Testis (tissue), 3 donors: ENCODE measurements around the gene ANXA2R. TPM values are rescaled to one million over a fixed set of nuclear protein-coding genes. Genes with fewer than 3 reads are reported as not detected.
"Not testable (repeated sequence)": the region's sequence is repeated elsewhere in the genome, so short reads cannot be mapped to it uniquely, and the experiment has no call there.

Source experiments
- DNase-seq: peaks from one replicate; pipeline ENCODE4 v3.0.0-alpha.2; 2019
- H3K27ac ChIP-seq, 2 donors: fragments of 200-600 bp; sonication (generic); one replicate each; pipeline ENCODE4 v1.5.1; 2019
- H3K27me3 ChIP-seq: fragments of 200-600 bp; sonication (generic); one replicate; pipeline ENCODE4 v1.5.1; 2019
- H3K36me3 ChIP-seq: fragments of 200-600 bp; sonication (generic); one replicate; pipeline ENCODE4 v1.5.1; 2017; ENCODE audit warnings: low read depth; ENCODE audit errors: missing control alignments
- H3K4me1 ChIP-seq: fragments of 200-600 bp; sonication (generic); one replicate; pipeline ENCODE4 v1.5.1; 2019
- H3K4me3 ChIP-seq, 2 donors: fragments of 200-600 bp; sonication (generic); one replicate each; pipeline ENCODE4 v1.5.1; 2017 to 2019
- H3K9me3 ChIP-seq: fragments of 200-600 bp; sonication (generic); one replicate; pipeline ENCODE4 v1.5.1; 2017
- POLR2A ChIP-seq: fragments of 450-650 bp; IDR thresholded peaks from one replicate; pipeline ENCODE4 v1.6.1; 2017; ENCODE audit warnings: antibody characterized with exemption, mild to moderate bottlenecking, moderate library complexity
- WGBS, 2 donors: methylation state at CpG; one replicate each; pipeline ENCODE4 v1.1.5; 2018; 5-methylcytosine and 5-hydroxymethylcytosine counted together
- intact Hi-C: fragments of 100-400 bp; cut with DNase I; formaldehyde crosslinking; loops from one replicate; pipeline ENCODE4 v1.15.1; 2023; ENCODE audit warnings: low total_unique reads
- polyA plus RNA-seq: library from polyadenylated mRNA; stranded (reverse); fragments of 350-450 nt; fragmentation: Illumina TruSeq; extraction: RNeasy Lipid Tissue Mini Kit (QIAGEN cat#74804); gene quantifications from one replicate; pipeline ENCODE4 v1.2.3, GENCODE V29; 2014; ENCODE audit warnings: low read depth, low replicate concordance; ENCODE audit not compliant: insufficient read depth
- total RNA-seq, 2 donors: library from RNA; depleted of rRNA; stranded (reverse); fragments of >200 nt; gene quantifications; one replicate each; pipeline ENCODE4 v1.2.3, GENCODE V29; 2016
- TF ChIP-seq, protein P1 (sequence below), 3 experiments: fragments of 450-650 bp in 2 of 3; fragments of 200-600 bp in 1 of 3; sonication (generic) in 1 of 3; IDR thresholded peaks; one replicate each; pipeline ENCODE4 v1.5.1; 2016 to 2019; ENCODE audit warnings: antibody characterized with exemption in 3 of 3, mild to moderate bottlenecking in 2 of 3, moderate library complexity in 1 of 3

The ANXA2R gene
- total and polyA plus RNA-seq, 3 donors from 2014 or later = 1.6 to 10.2 (median 5.1) TPM

DNA sequence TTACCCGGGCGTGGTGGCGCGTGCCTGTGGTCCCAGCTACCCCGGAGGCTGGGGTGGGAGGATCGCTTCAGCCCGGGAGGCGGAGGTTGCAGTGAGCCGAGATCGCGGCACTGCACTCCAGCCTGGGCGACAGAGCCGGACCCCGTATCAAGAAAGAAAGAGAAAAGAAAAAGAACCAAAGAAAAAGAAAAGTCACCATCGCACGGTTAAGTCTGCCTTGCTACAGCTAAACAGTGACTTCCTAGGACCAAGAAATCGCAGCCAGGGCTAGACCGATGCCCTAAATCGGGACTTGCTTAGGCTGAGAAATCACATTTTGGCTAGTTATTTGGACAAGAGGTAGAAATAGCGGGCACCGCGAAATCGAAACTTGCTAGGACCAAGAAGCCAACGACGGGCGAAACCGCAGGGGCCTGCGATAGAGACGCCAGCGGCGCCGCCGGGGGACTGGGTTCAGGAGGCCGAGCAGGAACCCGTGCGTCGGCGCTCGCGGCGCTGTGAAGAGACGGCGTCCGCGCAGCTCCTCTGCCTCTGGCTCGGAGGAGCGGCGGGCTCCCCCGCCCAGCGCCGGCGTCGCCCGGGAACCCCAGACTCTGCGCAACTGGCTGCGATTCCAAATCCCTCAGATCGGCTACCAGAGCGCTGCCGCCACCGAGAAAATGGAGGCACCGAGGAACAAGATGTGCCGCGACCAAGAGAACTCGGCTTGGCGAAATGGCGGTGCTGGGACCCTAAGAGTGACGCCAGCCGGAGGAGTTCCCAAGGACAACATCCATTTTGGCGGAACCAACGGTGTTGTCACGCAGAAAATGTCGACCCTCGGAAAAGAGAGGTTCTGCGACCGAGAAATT is 26.1 kb upstream of the ANXA2R start:
- H3K27ac ChIP-seq = peak overlapping the region; percentile 98 to 100
- 0% methylated on average over 50 to 66 of the region's 75 CpGs for WGBS, 2 donors

DNA sequence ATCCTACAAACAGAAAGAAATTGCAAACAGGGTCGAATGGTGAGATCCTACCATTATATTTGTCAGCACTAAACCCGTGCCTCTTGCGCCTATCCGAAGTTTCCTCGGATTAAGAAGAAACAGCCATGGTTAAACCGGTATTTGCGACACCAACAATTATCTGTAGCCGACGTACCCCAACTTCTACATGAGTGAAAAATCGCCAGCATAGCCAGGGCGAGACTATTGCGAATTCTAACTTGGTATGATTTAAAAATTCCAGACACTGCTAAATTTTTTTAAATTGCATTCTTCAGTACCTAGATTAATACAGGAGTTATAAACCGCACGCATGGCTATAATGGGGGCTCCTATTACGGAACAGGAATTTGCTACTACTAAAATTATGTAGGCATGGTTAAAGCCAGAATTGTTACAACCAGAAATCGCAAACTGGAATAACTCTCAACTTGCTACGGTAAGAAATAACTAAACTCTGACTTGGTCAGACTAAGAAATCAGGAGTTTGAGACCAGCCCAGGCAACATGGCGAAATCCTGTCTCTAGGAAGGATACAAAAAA is 25.3 kb upstream of the ANXA2R start:
- Histone ChIP-seq H3K4me3 (peak overlapping the region; percentile 83 to 90), H3K9me3 (no peaks in the 10 kb centered on the region), H3K27ac (peak overlapping the region; percentile 98 to 100), H3K36me3 (no peaks in the 10 kb centered on the region), H3K27me3 (no peaks in the 10 kb centered on the region), H3K4me1 (peaks cover 18% of the 10 kb centered on the region)
- DNase-seq = no peak
- intact Hi-C loops = loop anchor here (10.0 kb wide), 1 partner anchor 59 kb away; the partner anchor contains the start of gene ZNF131
- 1% methylated on average over 18 of the region's 18 CpGs for WGBS, 2 donors
- TF ChIP-seq POLR2A = no peak
- TF ChIP-seq, protein P1, sequence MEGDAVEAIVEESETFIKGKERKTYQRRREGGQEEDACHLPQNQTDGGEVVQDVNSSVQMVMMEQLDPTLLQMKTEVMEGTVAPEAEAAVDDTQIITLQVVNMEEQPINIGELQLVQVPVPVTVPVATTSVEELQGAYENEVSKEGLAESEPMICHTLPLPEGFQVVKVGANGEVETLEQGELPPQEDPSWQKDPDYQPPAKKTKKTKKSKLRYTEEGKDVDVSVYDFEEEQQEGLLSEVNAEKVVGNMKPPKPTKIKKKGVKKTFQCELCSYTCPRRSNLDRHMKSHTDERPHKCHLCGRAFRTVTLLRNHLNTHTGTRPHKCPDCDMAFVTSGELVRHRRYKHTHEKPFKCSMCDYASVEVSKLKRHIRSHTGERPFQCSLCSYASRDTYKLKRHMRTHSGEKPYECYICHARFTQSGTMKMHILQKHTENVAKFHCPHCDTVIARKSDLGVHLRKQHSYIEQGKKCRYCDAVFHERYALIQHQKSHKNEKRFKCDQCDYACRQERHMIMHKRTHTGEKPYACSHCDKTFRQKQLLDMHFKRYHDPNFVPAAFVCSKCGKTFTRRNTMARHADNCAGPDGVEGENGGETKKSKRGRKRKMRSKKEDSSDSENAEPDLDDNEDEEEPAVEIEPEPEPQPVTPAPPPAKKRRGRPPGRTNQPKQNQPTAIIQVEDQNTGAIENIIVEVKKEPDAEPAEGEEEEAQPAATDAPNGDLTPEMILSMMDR (IDR thresholded peaks at IDR 0.05) = no peak

More for the DNA sequence above, 26.1 kb upstream of the ANXA2R start:
- intact Hi-C loops = loop anchor here (10.0 kb wide), 1 partner anchor 59 kb away; the partner anchor contains the start of gene ZNF131
- Histone ChIP-seq H3K36me3 (no peaks in the 10 kb centered on the region), H3K4me1 (peaks cover 18% of the 10 kb centered on the region), H3K27me3 (no peaks in the 10 kb centered on the region), H3K4me3 (peak overlapping the region; percentile 83 to 90), H3K9me3 (no peaks in the 10 kb centered on the region)
- peak; percentile 82 for DNase-seq
- TF ChIP-seq POLR2A = no peak
- TF ChIP-seq, protein P1 (IDR thresholded peaks at IDR 0.05) = no peak

DNA sequence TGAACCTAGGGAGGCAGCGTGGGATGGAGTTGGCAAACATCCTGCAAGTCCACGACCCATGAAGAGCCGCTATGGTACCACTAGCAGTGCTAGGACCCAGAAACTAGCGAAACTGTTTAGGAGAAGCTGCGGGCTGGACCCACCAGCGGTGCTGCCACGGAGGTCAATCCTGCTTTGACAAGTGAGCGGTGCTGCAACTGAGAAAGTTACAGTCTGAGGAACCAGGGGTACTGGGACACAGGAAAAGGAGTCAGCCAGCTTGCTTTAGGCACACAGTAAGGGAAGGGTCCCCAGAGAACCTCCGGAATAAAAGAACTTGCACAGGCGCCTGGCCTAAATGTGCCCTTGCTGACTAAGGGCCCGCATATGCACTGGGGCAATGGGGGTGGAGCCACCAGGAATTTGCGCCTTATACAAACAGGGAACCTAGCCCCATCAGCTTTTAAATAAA is 23.6 kb upstream of the ANXA2R start:
- 65 to 73% methylated on average over 11 to 12 of the region's 12 CpGs for WGBS, 2 donors
- Histone ChIP-seq H3K36me3 (no peaks in the 10 kb centered on the region), H3K4me3 (peak overlapping the region; percentile 83 to 90), H3K27ac (peak overlapping the region; percentile 98 to 100), H3K4me1 (peaks cover 12% of the 10 kb centered on the region), H3K9me3 (no peaks in the 10 kb centered on the region), H3K27me3 (no peaks in the 10 kb centered on the region)
- TF ChIP-seq POLR2A = no peak
- TF ChIP-seq, protein P1 (IDR thresholded peaks at IDR 0.05) = no peak
- intact Hi-C loops = loop anchor here (10.0 kb wide), 1 partner anchor 61 kb away; the partner anchor contains the start of gene ZNF131
- DNase-seq = no peak

DNA sequence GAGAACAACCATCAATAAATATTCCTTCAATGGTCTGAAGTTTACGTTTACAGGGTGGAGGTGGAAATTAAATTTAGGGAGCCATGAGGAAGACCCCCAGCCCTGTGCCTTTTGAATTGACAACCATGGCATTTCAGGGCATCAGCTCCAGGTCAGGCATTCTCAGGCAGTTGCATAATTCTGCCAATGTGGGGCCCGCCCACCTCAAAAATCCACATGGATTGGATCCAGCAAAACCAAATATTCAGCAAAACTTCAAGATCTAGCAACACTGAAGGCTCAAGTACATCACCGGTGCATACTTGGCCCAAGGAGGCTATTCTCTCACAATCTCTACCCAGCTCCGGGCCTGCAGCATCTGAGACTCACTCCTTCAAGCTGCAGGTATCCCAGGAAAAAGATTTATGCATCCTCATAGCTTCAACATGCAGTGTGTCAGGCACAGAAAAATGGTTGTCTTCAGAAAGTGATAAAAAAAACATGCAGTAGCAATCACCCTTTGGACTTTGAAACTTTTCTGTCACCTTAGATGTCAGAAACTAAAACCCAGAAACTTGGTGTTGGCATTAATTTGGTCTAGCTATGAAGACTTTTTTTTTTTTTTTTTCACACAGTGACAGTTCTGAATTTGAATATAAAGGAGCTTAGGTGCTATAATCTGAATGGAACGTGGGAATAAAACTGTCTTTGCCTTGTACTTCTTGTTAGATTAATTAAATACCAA is 21.4 kb upstream of the ANXA2R start:
- DNase-seq = no peak
- H3K27ac ChIP-seq = no peak overlapping the region
- intact Hi-C loops = loop anchor here (10.0 kb wide), 1 partner anchor 63 kb away; the partner anchor contains the start of gene ZNF131

DNA sequence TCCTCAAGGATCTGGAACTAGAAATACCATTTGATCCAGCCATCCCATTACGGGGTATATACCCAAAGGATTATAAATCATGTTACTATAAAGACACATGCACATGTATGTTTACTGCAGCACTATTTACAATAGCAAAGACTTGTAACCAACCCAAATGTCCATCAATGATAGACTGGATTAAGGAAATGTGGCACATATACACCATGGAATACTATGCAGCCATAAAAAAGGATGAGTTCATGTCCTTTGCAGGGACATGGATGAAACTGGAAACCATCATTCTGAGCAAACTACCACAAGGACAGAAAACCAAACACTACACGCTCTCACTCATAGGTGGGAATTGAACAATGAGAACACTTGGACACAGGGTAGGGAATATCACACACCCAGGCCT is 19.9 kb upstream of the ANXA2R start:
- not testable (repeated sequence) for H3K27me3 ChIP-seq, H3K4me1 ChIP-seq, H3K36me3 ChIP-seq, H3K27ac ChIP-seq, DNase-seq, H3K4me3 ChIP-seq, H3K9me3 ChIP-seq
- 94 to 98% methylated on average over 2 of the region's 2 CpGs for WGBS, 2 donors
- intact Hi-C loops = loop anchor here (10.0 kb wide), 1 partner anchor 65 kb away; the partner anchor contains the start of gene ZNF131

More for the DNA sequence above, 21.4 kb upstream of the ANXA2R start:
- no peaks in the 10 kb centered on the region for H3K36me3 ChIP-seq
- no peaks in the 10 kb centered on the region for H3K9me3 ChIP-seq
- TF ChIP-seq POLR2A = no peak
- TF ChIP-seq, protein P1 (IDR thresholded peaks at IDR 0.05) = no peak
- WGBS, 2 donors = 72 to 86% methylated on average over 5 of the region's 5 CpGs
- no peaks in the 10 kb centered on the region for H3K27me3 ChIP-seq
- no peaks in the 10 kb centered on the region for H3K4me1 ChIP-seq
- H3K4me3 ChIP-seq = no peak overlapping the region

DNA sequence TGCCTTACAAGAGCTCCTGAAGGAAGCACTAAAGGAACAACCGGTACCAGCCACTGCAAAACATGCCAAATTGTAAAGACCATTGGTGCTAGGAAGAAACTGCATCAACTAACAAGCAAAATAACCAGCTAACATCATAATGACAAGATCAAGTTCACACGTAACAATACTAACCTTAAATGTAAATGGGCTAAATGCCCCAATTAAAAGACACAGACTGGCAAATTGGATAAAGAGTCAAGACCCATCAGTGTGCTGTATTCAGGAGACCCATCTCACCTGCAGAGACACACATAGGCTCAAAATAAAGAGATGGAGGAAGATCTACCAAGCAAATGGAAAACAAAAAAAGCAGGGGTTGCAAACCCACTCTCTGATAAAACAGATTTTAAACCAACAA is 15.0 kb upstream of the ANXA2R start:
- H3K4me1 ChIP-seq, DNase-seq, H3K4me3 ChIP-seq, intact Hi-C loops, H3K36me3 ChIP-seq, H3K9me3 ChIP-seq, H3K27me3 ChIP-seq, H3K27ac ChIP-seq: not testable (repeated sequence)
- 81 to 98% methylated on average over 2 of the region's 2 CpGs for WGBS, 2 donors
